ENCODE data around the gene MAP3K4. TPM values are rescaled to one million over a fixed set of nuclear protein-coding genes. Genes with fewer than 3 reads are reported as not detected.
"Not testable (repeated sequence)": the region's sequence is repeated elsewhere in the genome, so short reads cannot be mapped to it uniquely, and the experiment has no call there.

Gene MAP3K4
- total RNA-seq, 1 donor from 2014 or later, result 49.4 TPM

GRCh38 chr6:161116554-161116953 lies 125.0 kb downstream of the MAP3K4 start:
- DNase-seq (ENCODE audit: low spot score), result no peak

- DNase-seq (ENCODE audit: low spot score), result no peak
These were observed 125.7 kb downstream of the MAP3K4 start for GRCh38 chr6:161117308-161117707.

GRCh38 chr6:161117942-161118341 lies 126.4 kb downstream of the MAP3K4 start:
- no peak for DNase-seq (ENCODE audit: low spot score)

GRCh38 chr6:161123319-161123718 lies 131.8 kb downstream of the MAP3K4 start:
- not testable (repeated sequence) for DNase-seq (ENCODE audit: low spot score)

GRCh38 chr6:161125591-161125990 lies 134.0 kb downstream of the MAP3K4 start:
- no peak for DNase-seq (ENCODE audit: low spot score)

- no peak for DNase-seq (ENCODE audit: low spot score)
These were observed 135.6 kb downstream of the MAP3K4 start for GRCh38 chr6:161127071-161127740.

GRCh38 chr6:161128230-161128629 lies 136.7 kb downstream of the MAP3K4 start:
- DNase-seq (ENCODE audit: low spot score), result no peak

GRCh38 chr6:161128680-161129196 lies 137.2 kb downstream of the MAP3K4 start:
- DNase-seq (ENCODE audit: low spot score), result no peak

- DNase-seq (ENCODE audit: low spot score), result no peak
These were observed 139.0 kb downstream of the MAP3K4 start for GRCh38 chr6:161130541-161130940.

GRCh38 chr6:161130967-161131766 lies 139.6 kb downstream of the MAP3K4 start:
- DNase-seq (ENCODE audit: low spot score), result no peak

GRCh38 chr6:161132384-161132783 lies 140.8 kb downstream of the MAP3K4 start:
- DNase-seq (ENCODE audit: low spot score), result no peak

- DNase-seq (ENCODE audit: low spot score), result no peak
These were observed 142.4 kb downstream of the MAP3K4 start for GRCh38 chr6:161133963-161134362.

GRCh38 chr6:161134550-161135298 lies 143.2 kb downstream of the MAP3K4 start:
- no peak for DNase-seq (ENCODE audit: low spot score)

GRCh38 chr6:161135695-161136591 lies 144.4 kb downstream of the MAP3K4 start:
- no peak for DNase-seq (ENCODE audit: low spot score)

GRCh38 chr6:161136655-161137054 lies 145.1 kb downstream of the MAP3K4 start:
- no peak for DNase-seq (ENCODE audit: low spot score)

- DNase-seq (ENCODE audit: low spot score), result no peak
These were observed 145.8 kb downstream of the MAP3K4 start for GRCh38 chr6:161137320-161137719.

GRCh38 chr6:161137839-161138542 lies 146.4 kb downstream of the MAP3K4 start:
- no peak for DNase-seq (ENCODE audit: low spot score)

- DNase-seq (ENCODE audit: low spot score), result no peak
These were observed 147.2 kb downstream of the MAP3K4 start for GRCh38 chr6:161138543-161139303.

GRCh38 chr6:161139304-161139765 lies 147.8 kb downstream of the MAP3K4 start:
- DNase-seq (ENCODE audit: low spot score), result no peak
